Measurements from ENCODE around the gene TCF4.

GRCh38 chr18:55449412-55450140, 138.4 kb downstream of the TCF4 start:
- no peak for TF ChIP-seq CTCF (IDR thresholded peaks at IDR 0.05; ENCODE audit: low read depth, low read length, missing input control)
- no peak for TF ChIP-seq TAF1 (conservative IDR thresholded peaks at IDR 0.05)
- TF ChIP-seq RAD21 (IDR thresholded peaks at IDR 0.05), result no peak
- TF ChIP-seq, protein P1, sequence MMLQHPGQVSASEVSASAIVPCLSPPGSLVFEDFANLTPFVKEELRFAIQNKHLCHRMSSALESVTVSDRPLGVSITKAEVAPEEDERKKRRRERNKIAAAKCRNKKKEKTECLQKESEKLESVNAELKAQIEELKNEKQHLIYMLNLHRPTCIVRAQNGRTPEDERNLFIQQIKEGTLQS (IDR thresholded peaks at IDR 0.05), result no peak
- TF ChIP-seq JUND (IDR thresholded peaks at IDR 0.05), result no peak
